ENCODE data around the gene MAP4K5.

Gene MAP4K5

GRCh38 chr14:50398189-50398580 lies 134.2 kb downstream of the MAP4K5 start:
- no peak for DNase-seq

GRCh38 chr14:50397390-50398188 lies 134.8 kb downstream of the MAP4K5 start:
- DNase-seq = no peak

- no peak for DNase-seq
Measured at GRCh38 chr14:50396631-50397389, 135.6 kb downstream of the MAP4K5 start, which contains the start of gene CDKL1. Gene CDKL1, minus strand, starts transcription at chr14:50396881. Its CDS starts 1,013 bp downstream, at chr14:50395868.

- DNase-seq = no peak
Measured at GRCh38 chr14:50395448-50395847, 136.9 kb downstream of the MAP4K5 start.

DNA sequence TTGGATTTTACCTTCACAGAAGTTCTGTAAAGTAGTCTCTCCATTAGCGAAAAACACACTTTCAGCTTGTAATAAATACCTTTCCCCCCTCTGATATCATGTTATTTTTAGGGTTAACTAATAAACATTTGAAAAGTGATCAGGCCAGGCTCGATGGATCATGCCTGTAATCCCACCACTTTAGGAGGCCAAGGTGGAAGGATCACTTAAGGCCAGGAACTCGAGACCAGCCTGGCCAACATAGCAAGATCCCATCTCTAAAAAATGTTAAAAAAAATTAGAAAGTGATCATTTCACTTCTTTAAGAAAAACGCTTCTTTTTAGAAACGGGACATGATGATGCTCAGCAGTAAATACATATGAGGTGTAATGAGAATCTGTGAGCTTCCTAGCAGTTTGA lies 137.7 kb downstream of the MAP4K5 start:
- DNase-seq = no peak

- no peak for DNase-seq
Measured at GRCh38 chr14:50389668-50390441, 142.5 kb downstream of the MAP4K5 start.

DNA sequence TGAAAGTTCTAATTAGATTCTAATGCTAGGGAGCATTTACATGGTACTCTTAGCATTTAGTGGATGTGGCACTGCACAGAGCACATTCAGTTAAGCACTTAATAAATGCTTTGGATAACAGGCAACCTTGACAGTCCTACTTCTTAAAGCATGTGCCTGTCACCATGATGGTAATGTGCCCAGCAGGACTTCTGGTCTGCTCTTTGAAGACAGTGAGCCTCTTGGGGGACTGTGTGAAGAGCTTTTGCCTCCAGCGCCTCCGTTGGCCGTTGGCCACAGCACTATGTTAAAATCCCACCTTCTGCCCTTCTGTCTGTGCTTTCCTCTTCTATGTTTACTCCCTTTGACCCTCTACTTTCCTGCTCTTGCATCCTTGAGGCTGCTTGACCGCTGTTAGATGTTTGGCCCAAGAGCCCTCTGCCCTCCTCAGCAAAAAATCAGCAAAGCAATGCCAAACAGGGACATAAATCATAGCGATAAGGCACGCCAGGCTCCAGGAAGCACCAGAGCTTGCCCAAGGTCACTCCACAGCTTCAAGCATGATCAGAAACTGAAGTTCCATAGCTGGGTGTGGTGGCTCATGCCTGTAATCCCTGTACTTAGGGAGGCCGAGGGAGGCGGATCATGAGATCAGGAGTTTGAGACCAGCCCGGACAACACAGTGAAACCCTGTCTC lies 144.0 kb downstream of the MAP4K5 start:
- no peak for DNase-seq

DNA sequence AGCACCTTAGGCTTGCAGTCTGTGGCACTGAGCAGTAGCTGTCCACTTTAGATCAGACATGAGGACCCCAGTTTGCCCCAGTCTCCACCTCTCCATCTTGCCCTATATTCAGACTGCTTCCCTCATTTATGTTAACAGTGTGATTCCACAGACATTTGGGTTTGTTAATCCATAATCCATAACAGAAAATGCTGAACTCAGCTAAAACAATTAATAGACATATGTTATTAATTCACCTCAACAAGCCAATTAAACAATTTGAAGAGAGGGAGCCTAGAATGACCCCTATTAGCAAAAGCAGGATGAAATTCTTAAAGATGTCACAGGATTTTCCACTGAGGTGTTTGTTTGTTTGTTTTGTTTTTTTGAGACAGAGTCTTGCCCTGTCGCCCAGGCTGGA lies 144.8 kb downstream of the MAP4K5 start:
- no peak for DNase-seq

GRCh38 chr14:50383618-50384225 lies 148.6 kb downstream of the MAP4K5 start:
- DNase-seq = no peak

DNA sequence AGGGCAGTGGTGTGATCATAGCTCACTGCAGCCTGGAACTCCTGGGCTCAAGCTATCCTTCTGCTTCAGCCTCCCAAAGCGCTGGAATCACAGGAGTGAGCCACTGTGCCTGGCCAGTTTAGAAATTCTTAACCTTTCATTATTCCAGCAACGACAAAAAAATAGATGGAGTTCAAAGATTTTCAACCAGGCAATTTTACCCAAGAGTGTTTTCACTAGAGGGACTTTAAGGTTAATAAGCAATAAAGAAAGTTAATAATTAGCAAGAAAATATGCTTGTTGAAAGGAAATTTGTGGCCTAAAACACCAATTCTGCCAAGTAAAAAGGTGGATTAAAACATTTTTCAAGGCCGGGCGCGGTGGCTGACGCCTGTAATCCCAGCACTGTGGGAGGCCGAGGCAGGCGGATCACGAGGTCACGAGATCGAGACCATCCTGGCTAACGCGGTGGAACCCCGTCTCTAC lies 150.5 kb downstream of the MAP4K5 start:
- no peak for DNase-seq

DNA sequence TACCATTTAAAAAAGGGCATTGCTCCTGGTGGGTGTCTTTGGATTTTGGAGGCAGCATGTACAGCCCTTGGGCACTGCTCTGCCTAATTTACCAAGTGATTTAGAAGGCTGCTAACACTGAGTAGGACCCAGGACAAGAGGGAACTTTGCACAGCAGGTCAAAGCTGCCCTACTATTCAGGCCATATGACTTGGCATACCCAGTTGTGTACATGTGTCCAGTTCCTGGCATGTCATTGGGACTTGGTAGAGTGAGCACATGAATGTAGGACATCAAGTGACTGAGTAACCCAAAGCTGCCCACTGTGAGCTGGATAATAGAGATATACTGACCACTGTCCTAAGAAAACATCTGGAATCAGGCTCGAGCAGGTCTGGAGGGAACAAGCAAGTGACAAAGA lies 151.4 kb downstream of the MAP4K5 start:
- DNase-seq = no peak

- DNase-seq = no peak
Measured at GRCh38 chr14:50380455-50380854, 151.9 kb downstream of the MAP4K5 start.

DNA sequence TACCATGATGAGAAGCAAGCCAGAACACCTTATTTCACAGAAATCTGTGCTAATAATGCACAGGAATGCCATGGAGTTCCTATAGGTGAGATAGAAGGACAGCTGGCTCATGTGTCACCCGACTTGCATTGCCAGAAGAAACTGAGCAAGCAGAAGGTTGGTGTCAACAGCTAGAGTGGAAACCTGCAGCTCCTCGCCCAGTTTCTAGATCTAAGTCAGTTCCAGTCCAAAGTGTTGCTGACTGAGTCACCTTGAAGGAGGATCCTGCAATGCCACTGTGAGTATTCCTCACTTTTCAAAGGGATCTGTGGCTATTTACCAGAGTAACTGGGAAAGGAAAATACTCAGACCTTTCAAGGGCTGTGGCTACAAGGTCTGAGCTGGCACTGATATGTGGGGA lies 152.8 kb downstream of the MAP4K5 start:
- DNase-seq = no peak

DNA sequence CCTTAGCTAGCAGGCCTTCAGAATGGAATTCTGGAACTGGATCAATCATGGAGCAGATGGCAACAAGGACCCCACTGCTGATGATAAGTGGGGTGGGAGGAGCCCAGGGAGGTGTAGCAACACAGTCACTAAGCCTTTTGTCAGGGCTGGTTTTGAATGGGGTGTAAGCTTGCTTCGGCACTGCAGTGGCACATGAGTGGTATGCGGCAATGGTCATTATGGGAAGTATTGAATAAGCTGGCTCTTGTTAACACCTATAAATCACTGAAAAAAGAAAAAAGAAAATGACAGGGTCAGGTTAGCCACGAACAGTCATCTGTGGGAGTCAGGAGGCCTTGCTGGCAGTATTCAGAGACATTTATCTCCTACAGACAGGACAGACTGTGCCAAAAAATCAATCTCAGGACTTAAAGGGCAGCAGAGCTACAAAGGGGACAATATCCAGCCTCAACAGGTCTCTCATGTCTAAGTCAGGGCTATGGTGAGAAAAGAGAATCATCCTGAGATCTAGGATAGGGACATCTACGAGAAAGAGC lies 154.8 kb downstream of the MAP4K5 start:
- no peak for DNase-seq

GRCh38 chr14:50375760-50376159 lies 156.6 kb downstream of the MAP4K5 start:
- DNase-seq = no peak

GRCh38 chr14:50373959-50374358 lies 158.4 kb downstream of the MAP4K5 start:
- DNase-seq = no peak

DNA sequence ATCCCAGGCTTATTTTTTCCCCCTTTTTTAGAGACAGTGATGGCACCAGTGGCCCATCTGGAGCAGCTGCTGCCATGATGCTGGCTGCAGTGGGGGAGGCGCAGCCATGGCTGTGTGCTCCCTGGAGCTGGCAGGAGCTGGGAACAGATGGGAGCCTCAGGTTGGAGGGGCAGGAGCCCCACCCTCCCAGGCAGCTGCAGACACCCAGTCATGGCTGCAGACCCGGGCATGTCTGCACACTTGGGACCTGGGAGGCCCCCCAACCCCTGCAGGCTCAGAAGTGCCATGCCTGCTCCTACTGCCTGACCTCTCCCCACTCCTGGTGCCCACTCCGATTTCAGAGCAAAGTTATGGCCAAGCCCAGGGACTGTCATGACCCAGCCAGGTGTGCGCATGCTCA lies 160.8 kb downstream of the MAP4K5 start:
- no peak for DNase-seq

Data from NCI-H774 (cell line).